Measurements from ENCODE around the gene STAT5A.
"Not testable (repeated sequence)": the region's sequence is repeated elsewhere in the genome, so short reads cannot be mapped to it uniquely, and the experiment has no call there.

Gene STAT5A

GRCh38 chr17:42287977-42288802 is at the start of gene STAT5A:
STAT5A (plus strand) TSS chr17:42288498; CDS start chr17:42289412, 914 bp downstream.
- DNase-seq, result peak; percentile 85

- DNase-seq, result not testable (repeated sequence)
Observed at GRCh38 chr17:42239576-42239975, 48.7 kb upstream of the STAT5A start.

GRCh38 chr17:42240201-42240600 is 48.1 kb upstream of the STAT5A start:
- DNase-seq, result no peak

GRCh38 chr17:42240863-42241262 is 47.4 kb upstream of the STAT5A start:
- not testable (repeated sequence) for DNase-seq

GRCh38 chr17:42241871-42242270 is 46.4 kb upstream of the STAT5A start:
- DNase-seq, result no peak

- DNase-seq, result no peak
Observed at GRCh38 chr17:42243493-42243982, 44.8 kb upstream of the STAT5A start.

GRCh38 chr17:42244116-42244515 is 44.2 kb upstream of the STAT5A start:
- not testable (repeated sequence) for DNase-seq

GRCh38 chr17:42245183-42245582 is 43.1 kb upstream of the STAT5A start:
- DNase-seq, result not testable (repeated sequence)

GRCh38 chr17:42246515-42246914 is 41.8 kb upstream of the STAT5A start:
- peak; percentile 41 for DNase-seq

- DNase-seq, result peak; percentile 23
Observed at GRCh38 chr17:42247734-42248133, 40.6 kb upstream of the STAT5A start.

GRCh38 chr17:42248351-42249179 is 39.7 kb upstream of the STAT5A start:
- DNase-seq, result peak; percentile 86

- DNase-seq, result peak; percentile 55
Observed at GRCh38 chr17:42249681-42250446, 38.4 kb upstream of the STAT5A start.

- DNase-seq, result no peak
Observed at GRCh38 chr17:42251115-42251514, 37.2 kb upstream of the STAT5A start.

- DNase-seq, result no peak
Observed at GRCh38 chr17:42252597-42253550, 35.4 kb upstream of the STAT5A start.

- DNase-seq, result no peak
Observed at GRCh38 chr17:42253578-42253977, 34.7 kb upstream of the STAT5A start.

- no peak for DNase-seq
Observed at GRCh38 chr17:42255445-42255844, 32.9 kb upstream of the STAT5A start.

GRCh38 chr17:42260318-42260717 is 28.0 kb upstream of the STAT5A start:
- DNase-seq, result no peak

- DNase-seq, result not testable (repeated sequence)
Observed at GRCh38 chr17:42264366-42264765, 23.9 kb upstream of the STAT5A start.

- DNase-seq, result no peak
Observed at GRCh38 chr17:42266462-42266861, 21.8 kb upstream of the STAT5A start.

GRCh38 chr17:42266918-42267766 is 21.2 kb upstream of the STAT5A start:
- peak; percentile 43 for DNase-seq

- no peak for DNase-seq
Observed at GRCh38 chr17:42268236-42268635, 20.1 kb upstream of the STAT5A start.

Data from CD4-positive, alpha-beta T cell treated with Interleukin-6 for 4 hours (primary cell).